NCI-H1417 (cell line): ENCODE data around the gene ITLN2.
"Not testable (repeated sequence)": the region's sequence is repeated elsewhere in the genome, so short reads cannot be mapped to it uniquely, and the experiment has no call there.

ENCODE experiments used
- DNase-seq, 3 experiments: peaks; one replicate each; lab custom pipeline; 2025; lab: John Stamatoyannopoulos, UW

Gene ITLN2

DNA sequence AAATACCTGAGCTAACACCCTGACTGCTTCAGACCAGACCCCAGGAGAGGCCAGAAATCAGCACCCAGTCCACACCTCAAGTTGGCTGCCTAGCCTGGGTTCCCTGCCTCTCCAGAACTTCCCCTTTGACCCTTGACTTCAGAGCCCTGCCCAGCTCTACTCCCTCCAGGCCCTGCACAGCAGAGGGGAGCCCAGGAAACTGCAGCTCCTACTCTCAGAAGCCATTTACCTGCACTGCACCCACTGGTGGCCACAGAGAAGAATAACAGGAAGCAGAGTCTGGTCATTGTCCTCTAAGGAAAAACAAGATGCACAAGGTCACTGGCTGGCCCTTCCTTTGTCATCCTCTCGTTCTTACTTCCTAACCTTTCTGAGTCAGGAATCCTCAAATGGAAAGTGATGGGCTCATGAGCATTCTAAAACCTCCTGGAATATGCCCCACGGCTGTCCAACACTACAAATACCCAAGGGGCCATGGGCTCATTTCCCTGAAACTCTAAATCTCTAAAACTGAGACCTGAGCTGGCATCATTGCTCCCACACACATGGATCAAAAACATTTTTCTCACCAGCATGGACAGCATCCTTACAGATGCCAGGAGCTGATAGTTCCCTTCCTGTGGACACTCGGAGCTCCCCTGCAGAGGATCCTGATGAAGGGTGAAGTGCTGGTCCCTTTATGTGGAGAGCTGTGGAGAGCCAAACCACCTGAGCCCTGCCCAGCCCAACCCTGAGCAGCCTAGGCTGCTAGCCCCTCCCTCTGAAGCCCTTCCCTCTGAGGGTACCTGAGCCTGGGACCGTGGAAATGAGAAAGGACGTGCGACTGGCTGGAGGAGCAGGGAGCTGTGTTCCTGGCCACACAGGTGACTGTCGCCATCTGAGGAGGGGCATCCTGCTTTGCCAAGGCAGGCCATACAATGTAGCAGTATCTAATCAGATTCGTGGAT lies at the start of gene ITLN2:
TSS of gene ITLN2 (minus strand) at position 652 of the 947 bp plus-strand sequence. CDS start at position 584, 68 bp downstream.
- peak in 2 of 3 experiments; percentile 24 to 60 for DNase-seq

DNA sequence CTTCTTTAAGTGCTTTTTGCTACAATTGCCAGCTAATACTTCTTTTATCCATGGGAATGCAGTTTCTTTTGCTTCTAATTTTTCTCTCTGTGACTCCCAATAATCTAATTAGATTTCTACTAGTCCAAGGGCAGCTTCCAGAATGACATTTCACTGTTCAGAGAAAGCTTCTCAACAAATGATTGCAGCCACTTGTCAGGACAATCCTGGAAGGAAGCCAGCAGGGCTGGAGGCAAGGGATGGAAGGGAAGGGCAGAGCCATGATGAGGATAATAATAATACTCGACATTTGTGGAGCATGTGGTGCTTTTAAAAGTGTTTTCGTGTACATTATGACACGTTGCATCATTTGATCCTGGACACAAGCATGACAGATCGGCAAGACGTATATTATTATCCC lies 46.9 kb upstream of the ITLN2 start:
- peak; percentile 16 to 77 (median 56) for DNase-seq

DNA sequence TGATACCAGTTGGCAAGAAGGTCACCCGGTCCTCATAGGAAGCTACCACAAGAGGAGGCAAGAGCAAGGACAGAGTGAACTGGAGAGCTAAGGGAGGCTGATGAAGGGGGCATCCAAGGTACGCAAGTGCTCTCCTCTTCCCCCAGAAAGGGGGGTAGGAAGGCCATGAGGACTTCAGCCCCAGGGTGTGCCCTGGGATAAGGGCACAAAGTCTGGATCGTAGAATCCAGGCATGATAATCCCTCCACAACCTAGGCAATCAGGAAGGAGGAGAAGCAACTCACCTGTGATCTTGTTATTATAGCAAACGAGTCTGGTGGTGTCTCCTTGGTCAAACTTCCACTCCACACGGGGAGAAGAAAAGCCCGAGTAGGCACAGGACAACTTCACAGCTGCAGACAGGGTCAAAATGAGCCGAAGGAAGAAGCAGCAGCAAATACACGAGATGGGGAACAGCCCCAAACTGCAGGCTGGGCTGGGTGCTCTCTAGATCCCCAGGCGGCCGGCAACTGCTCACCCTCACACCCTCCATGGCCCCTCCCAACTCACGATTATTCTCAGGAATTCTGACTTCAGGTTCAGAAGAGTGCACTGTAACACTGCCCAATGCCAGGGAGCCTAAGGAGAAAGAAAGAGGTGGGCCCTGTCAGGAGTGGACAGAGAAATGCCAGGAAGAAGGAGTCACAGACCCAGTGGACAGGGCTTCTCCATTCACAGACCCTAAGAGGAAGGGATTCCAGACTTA lies 46.3 kb upstream of the ITLN2 start:
- DNase-seq = no peak

DNA sequence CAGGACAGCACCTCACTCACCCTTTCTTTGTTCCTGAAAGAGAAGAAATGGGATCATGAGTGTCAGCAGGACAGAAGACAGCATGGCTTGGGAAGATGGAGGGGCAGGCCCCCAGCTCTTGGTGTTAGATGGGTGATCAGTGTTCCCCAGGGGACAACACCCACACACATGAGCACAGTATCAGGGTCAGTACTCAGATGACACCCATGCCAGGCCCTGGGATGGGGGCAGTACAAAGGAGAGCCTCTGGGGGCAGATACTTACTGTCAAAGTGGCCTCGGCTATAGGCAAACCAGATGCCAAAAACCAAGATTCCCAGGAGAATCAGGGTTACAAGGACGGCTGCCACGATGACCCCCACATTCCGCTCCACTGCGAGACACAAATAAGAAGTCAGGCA lies 44.8 kb upstream of the ITLN2 start:
- DNase-seq = no peak

DNA sequence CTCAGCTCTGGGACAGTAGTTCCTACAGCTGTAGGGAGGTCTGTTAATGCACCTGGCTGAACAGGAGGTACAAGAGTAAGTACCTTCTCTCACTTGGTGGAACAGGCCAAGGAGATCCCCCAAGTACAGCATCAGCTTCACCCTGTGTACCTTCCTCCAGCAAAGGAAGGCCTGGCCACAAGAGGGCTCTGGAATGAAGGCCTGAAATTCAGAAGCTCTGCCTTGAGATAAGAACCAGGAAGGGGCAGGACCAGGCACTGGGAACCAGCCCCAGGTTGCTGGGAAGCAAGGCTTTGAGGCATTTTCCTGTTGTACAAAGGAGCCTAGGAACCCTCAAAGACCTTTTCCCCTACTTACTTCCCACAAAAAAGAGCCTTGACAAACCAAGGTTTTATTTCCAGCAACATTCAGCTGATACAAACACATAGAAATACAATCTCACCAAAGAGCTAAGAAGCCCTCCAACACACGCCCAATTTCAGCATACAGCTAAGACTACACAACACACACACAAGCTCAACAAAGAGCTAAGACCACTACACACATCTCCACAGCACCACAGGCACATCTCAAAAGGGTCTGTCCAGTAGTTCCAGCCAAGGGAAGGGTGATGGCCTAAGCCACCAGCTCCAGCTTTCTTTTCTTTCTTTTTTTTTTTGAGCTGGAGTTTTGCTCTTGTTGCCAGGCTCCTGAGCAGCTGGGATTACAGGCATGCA lies 42.9 kb upstream of the ITLN2 start:
- peak in 1 of 3 experiments; percentile 43 for DNase-seq

DNA sequence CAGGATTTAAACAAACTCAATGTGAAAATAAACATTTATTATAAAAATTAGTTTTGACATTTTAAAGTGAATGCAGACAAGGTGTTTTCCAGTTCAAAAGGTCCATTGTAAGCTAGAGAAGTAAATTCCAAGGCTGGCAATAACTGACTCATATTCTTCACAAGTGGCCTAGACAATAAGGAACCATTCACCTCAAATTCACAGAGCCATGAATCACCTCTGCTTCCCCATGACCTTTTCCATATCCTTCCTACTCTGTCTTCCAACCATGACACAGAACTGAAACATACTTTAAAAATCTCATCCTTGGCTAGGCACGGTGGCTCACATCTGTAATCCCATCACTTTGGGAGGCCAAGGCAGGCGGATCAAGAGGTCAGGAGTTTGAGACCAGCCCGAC lies 41.6 kb upstream of the ITLN2 start:
- DNase-seq = no peak

DNA sequence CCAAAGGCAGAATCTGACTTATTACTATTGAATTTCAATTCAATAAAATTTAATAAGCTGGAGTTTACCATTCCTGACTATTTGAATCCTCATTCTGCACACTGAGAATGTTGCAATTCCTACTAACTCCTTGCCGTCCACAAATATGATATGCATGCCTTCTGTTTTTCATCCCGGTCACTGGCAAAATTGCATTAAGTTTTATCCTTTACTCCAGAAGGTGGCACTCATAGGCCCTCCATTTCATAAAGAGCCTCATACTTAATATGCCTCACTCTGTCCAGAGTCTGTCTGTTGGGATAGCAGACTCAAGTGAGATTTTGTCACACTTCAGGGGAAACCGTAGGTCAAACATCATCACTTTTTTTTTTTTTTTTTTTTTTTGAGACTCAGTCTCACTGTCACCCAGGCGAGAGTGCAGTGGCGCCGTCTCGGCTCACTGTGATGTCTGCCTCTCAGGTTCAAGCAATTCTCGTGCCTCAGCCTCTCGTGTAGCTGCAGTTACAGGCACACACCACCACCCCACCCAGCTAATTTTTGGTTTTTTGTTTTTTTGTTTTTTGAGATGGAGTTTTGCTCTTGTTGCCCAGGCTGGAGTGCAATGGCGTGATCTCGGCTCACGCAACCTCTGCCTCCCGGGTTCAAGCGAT lies 39.1 kb upstream of the ITLN2 start:
- peak; percentile 17 to 43 (median 42) for DNase-seq

DNA sequence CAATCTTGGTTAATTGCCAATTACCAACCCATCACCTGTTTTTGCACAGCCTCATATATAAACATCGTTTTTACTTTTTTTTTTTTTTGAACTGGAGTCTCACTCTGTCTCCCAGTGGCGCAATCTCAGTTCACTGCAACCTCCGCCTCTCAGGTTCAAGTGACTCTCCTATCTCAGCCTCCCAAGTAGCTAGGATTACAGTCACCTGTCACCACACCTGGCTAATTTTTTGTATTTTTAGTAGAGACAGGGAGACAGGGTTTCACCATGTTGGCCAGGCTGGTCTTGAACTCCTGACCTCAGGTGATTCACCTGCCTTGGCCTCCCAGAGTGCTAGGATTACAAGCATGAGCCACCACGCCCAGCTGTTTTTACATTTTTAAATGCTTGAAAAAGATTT lies 37.4 kb upstream of the ITLN2 start:
- not testable (repeated sequence) for DNase-seq

DNA sequence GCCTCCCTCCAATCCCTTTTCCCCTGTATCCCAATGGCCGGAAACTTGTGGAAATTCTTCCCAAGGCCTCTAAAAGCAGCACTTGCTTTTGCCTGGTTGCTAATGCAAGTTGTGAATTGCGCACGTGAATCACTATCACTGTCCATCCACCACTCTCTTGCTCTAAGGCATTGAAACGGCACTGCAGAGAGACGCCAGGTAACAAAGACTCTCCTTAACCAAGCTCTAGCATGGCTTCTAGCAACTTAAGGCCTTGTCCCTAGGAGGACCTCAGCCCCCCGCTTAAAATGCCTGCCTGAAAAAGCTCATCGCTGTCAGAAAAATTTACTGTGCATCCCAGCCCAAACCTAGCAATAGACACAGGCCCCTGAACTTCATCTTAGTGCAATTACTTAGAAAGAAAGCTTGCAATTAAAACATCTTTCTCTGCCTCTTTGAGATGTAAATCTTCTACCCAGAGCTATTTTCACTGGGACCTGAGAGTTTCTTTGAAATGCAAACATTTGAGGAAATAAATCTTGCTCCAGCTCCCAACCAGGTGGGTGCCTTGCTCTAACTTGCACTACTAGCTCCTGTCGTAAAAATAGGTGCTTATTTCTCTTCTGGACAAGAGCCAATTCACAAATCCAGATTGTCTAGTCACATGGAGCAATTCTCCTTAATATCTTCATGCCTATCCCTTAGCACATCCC lies 32.9 kb upstream of the ITLN2 start:
- no peak for DNase-seq

DNA sequence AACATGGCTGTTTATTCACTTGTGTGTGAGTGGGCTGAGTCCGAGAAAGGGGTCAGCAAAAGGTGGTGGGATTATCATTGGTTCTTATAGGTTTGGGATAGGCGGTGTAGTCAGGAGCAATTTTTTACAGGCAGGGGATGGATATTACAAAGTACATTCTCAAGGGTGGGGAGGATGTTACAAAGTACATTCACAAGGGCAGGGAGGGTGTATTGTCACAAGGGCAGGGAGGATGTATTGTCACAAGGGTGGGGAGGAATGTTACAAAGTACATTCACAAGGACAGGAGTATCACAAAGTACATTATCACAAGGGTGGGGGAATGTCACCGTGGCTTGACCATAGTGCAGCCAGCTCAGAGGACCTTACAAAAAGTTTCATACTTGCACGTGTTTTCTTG lies 31.1 kb upstream of the ITLN2 start:
- DNase-seq = no peak

DNA sequence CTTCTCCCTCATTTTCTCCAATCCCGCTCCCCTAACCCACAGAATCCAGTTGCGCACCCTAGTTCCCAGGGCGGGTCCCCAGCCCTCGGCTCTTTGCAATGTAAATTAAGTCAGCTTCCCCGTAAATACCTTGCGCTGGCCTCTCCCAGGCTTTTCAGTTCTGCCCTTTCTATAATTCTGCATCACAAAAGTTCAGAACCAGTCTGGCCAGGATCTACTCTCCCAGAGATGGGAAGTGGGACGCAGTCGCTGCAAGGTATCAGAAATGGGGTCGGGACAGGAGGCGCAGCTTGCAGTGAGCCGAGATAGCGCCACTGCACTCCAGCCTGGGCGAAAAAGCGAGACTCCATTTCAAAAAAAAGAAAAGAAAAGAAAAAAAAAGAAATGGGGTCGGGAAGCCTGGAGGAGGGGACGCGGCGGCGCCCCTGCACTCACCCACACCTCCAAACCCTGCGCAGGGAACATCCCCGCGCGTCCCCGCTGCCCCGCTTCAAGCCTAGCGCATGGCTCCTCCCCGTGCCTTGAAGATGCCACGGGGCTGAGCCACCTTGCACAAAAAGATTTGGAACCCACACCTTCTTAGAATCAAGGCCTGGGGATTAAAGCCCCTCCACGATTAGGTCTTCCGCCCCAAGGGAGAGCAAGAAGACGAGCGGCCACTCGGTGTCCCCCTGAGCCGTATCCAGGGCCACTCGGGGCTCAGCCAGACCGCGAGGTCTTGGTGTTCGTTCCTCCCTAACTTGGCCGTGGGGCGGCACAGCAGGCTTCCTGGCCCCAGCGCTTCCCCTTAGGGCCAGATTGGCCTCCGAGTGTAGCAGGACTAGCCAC lies 27.2 kb upstream of the ITLN2 start:
- DNase-seq = no peak

DNA sequence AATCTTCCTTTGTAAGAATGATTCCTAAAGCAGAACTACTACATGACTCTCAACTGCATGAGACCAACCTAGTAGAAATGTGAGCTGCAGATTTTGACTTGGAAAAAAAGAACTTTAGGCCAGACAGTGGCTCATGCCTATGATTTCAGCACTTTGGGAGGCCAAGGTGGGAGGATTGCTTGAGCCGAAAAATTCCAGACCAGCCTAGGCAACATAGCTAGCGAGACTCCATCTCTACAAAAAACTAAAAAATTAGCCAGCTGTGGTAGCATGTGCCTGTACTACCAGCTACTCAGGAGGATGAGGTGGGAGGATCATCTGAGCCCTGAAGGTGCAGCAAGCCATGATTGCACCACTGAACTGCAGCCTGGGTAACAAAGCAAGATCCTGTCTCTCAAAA lies 24.7 kb upstream of the ITLN2 start:
- DNase-seq = no peak

DNA sequence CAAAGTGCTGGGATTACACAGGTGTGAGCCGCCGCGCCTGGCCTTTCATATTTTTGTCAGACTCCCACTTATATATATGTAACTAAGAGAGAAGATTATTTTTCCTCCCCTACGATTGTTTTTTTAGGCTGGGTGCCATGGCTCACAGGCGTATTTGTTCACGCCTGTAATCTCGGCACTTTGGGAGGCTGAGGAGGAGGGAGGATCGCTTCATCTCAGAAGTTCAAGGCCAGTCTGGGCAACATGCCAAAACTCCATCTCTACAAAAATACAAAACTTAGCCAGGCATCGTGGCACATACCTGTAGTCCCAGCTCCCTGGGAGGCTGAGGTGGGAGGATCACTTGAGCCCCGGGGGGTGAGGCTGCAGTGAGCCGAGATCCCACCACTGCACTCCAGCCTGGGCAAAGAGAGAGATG lies 23.9 kb upstream of the ITLN2 start:
- no peak for DNase-seq

DNA sequence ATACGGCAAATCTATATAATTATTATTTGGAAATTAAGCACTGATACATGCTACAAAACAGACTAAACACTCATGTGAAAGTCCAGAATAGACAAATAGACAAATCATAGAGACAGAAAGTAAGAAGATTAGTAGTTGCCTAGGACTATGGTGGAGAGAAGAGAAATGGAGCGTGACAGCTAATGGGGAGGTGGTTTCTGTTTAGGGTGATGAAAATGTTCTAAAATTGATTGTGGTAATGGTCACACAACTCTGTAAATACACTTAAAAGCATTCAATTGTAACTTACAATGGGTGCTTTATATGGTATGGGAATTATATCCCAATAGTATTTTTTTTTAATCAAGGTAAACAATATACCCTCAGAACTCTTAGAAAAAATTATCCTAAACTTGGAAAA lies 20.4 kb upstream of the ITLN2 start:
- DNase-seq = no peak

DNA sequence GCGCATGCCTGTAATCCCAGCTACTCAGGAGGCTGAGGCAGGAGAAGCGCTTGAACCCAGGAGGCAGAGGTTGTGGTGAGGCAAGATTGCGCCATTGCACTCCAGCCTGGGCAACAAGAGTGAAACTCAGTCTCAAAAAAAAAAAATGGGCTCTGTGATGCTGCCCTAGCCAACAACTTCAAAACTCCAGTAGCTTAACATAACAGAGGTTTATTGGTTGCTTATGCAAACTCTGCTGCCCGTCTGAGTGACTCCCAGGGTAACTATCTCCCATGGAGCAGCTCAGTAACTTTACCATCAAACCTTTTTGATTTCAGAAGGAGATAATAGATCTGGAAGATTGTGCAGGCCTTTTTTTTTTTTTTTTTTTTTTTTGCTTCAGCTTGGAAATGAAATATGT lies 18.9 kb upstream of the ITLN2 start:
- no peak for DNase-seq

DNA sequence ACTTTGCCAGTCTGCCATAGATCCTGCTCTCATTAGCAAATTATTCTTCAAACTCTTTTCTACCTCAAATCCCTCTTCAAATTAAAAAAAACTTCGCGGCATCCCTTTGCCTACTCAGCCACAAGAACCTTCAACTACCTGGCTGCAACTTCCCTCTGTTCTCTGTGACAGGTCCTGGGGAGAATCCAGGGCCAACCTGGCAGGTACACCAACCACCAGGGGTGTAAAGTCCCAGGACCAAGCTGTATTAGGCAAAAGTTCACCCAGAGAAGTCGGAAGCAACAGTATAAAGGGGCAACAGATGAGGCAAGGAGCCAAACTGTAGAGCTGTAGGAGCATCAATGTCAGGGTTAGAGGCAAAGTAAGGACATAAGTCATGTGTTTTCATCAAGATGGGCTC lies 18.3 kb upstream of the ITLN2 start:
- DNase-seq = no peak

DNA sequence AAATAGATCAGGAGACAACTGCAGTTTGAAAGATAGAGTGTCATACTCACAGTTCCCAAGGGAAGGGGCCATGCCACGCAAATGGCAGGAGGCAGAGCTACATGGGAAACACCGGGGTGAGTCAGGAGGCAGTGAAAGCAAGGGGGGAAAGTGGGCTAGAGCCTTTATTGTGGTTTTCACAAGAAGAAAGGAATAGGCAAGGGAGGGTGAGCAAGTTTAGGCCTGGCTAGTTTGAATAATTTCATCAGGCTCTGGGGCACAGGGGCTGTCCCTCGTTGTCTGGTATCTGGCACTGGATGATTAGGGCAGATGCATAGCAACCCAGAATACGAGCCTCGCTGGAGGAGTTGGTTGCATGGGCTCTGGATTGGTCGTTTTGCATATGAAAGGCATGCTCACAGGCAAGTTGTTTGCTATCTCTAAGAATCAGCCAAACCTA lies 17.0 kb upstream of the ITLN2 start:
- DNase-seq = peak in 1 of 3 experiments; percentile 37

DNA sequence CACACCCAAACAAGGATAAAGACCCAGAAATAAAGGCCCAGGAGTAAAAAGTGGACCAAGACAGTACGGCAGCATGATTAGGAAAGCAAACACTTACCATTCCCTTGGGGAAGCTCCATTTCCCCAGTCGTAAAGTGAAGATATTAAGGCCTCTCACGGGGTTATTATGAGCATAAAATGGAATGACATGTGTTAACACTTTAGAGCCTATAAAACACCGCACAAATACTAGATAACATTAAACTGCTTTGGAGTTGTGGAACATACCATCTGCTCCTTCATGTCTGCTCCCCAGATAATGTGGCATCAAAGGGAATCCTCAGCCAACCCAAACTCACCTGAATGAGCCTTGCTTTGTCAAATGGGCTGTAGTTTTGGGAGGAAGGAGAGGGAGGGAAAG lies 8.9 kb upstream of the ITLN2 start:
- DNase-seq = peak in 2 of 3 experiments; percentile 53 to 79

DNA sequence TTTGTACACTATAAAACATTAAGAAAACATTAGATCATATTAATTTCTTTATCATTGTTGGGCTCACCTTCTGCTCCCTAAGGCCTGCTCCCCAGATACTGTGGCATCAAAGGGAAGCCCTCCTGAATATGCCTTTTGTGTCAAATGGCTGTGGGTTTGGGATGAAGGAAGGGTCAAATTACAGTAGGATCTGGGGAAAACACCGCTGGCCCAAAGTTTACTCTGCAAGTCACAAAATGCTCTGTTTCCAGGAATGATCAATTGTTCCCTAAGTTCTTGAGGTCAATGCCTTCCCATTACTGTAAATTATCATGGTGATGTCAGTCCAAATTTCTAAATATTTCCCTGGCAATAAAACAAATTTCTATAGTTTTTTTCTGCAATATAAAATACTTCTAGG lies 6.8 kb upstream of the ITLN2 start:
- no peak for DNase-seq

DNA sequence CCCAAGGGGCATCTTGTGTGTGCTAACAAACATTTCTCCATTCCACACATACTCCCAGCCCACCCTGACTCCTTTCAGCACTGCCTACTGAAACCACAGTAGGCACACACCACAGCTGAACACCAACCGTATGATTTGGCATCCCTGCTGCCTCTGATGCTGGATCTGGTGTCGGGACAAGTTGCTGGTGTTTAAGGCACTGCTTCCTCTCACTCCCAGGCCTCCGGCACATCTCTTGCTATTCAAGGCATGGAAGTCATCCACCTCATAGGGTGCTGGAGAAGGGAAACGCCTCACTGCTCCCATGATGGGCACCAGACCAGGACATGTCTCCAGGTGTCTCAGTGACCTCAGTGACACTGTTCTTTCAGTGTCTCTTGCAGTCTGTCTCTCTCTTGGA lies 2.4 kb upstream of the ITLN2 start:
- DNase-seq = no peak
